Measurements from ENCODE around the gene SQOR.

Gene SQOR

DNA sequence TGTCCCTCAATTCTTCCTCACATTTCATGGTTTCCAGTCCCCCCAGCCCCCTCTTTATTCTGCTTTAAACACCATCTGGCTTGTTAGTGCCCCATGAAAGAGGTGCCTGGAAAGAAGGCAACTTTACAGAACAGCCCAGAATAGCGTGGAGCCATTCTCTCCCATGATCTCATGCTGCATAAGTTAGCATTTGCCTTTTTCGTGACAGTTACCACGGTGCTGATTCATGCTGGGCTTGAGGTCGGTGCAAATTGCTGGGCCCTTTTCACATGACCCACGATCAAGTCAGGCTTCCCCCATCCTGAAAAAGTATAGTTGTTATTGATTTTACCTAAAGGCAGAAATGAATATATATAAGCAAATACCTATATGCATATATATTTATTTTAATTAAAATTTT, 29.6 kb downstream of the SQOR start:
- peak; percentile 20 to 81 for DNase-seq

DNA sequence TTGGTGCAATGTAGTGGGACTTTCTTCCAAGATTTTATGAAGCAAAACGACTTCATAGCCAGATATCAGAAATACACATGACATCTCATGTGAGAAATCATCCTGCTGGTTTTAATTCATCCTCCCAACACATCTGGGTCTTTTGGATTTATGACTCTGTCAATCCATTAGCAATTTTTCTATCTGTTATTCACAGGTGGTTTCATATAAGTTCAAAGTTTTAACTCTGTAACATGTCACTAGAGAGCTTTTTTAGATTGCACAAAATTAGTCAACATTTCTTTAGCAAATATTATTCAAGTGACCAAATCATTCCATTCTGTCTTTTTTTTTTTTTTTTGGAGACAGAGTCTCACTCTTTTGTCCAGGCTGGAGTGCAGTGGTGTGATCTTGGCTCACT, 30.4 kb downstream of the SQOR start:
- DNase-seq: no peak

DNA sequence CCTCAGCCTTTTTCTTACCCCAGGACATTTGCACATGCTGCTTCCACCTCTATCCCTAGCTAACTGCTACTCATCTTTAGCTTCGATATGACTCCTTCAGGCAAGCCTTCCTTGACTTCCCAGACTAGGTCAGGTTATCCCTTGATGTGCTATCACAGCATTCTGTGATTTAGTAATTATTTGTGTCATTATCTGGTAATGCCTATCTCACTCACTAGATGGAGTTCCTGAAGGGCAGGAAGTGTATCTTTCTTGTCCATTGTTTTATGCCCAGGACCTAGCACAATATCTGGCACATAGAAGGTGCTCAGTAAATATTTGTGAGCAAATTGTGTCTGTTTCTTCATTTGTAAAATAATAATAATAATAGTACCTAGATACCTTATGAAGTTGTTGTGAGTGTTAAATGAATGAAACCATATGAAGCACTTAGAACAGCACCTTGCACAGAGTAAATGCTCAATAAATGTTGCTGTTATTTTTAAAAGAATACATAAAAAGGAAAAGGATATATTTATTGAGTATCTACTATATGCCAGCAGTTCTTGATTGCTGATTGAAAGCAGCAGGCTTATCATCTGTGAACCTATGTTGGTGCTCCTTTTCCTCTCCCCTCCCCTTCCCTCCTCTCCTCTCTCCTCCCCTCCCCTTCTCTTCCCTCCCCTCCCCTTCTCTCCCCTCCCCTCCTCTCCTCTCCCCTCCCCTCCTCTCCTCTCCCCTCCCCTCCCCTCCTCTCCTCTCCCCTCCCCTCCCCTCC, 31.5 kb downstream of the SQOR start:
- no peak for DNase-seq

DNA sequence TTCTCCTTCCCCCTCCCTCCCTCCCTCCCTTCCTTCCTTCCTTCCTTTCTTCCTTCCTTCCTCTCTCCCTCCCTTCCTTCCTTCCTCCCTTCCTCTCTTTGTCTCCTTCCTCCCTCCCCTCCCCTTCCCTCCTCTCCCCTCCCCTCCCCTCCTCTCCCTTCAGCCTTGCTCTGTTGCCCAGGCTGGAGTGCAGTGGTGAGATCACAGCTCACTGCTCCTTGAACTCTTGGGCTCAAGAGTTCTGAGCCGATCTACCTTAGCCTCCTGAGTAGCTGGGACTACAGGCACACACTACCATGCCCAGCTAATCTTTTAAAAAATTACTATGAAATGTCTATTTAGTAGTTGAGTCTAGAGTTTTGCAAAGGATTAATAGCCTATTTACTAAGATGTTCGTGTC, 32.2 kb downstream of the SQOR start:
- DNase-seq: no peak

DNA sequence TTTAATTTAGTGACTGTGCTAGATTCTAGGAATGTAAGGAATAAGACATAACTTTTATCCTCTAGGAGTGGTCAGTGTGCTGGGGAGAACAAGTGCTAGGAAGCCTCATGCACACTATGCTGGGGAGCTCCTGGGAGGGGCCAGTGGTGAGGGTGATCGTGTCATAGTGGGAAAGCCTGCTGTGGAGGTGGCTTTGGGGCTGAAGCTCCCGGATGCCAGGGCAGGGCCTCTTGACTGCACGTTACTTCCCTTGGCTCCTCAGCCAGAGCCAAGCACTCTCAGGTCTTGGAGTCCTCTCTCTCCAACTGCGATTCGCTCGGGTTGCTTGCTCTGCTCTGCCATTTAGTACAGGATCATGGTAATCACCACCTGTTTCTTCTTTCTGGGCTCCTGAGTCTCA, 33.6 kb downstream of the SQOR start:
- no peak for DNase-seq

DNA sequence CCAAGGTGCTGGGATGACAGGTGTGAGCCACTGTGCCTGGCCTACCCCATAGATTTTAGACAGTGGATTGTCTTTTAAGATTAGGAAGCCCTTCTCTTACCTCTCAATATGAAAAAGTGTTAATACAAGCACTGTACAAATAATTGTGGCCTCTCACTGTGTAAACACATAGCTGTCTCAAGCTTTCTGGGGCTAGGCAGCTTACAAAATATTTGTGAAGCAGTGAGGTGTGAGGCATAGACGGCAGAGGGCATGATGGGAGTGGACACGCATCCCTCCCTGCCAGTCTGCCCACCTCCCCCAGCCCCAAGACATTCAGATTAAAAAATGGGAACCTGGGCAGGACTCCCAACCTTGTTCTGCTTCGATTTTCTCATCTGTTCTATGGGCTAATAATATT, 34.6 kb downstream of the SQOR start:
- DNase-seq: no peak

DNA sequence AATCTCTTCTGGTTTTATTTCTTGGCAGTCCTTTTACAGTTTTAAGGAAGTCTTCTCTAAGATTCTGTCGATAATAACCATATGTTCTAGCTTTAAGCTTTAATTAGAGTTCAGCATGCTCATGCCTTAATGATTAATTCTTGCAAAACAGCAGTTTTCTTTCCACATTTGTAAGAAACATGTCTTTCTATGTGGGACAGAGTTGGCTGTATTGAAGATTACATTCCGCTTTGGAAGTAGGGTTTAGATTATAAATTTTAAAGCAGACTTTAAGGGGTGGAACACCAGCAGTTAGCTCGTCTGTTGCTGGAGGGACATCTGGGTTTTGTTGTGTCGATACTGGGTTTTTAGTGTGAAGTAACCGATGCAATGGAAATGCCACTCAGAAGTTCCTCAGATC, 35.3 kb downstream of the SQOR start:
- DNase-seq: no peak

DNA sequence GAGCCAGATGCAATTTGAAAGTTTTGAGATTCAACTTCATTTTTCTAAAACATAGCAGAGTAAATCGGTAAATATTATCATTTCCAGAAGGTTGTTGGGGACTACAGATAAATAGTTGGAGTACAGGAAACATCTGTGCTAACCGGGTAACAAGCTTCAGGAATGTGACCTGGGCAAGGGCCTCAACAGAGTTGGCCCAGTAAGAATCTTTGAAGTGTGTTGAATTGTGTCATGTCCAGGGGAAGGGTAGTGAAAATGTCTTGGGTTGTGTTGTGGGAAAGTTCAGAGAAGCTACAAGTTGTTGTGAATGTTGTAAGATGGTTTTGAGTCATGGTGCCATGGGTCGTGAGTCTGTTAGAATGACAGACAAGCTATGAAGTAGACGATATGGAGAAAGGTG, 35.7 kb downstream of the SQOR start:
- DNase-seq: no peak

DNA sequence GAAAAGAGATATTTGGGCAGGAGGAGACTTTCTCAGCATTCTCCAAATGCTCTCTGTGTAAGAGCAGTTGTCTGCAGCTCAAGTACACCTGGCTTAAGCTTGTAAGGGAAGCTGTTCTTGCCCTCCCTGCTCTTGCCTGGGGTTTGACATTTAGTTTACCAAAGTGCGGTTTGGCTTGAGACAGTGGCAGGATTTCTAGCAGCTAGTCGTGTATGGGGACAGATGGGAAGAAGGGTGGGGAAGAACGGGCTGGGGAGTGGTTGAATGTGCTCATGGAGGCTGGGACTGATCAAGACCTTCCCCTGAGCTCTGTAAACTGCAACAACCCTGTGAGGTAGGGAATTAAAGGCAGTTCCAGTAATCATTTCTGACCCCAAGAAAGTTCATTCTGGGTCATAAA, 39.8 kb downstream of the SQOR start:
- DNase-seq: no peak

DNA sequence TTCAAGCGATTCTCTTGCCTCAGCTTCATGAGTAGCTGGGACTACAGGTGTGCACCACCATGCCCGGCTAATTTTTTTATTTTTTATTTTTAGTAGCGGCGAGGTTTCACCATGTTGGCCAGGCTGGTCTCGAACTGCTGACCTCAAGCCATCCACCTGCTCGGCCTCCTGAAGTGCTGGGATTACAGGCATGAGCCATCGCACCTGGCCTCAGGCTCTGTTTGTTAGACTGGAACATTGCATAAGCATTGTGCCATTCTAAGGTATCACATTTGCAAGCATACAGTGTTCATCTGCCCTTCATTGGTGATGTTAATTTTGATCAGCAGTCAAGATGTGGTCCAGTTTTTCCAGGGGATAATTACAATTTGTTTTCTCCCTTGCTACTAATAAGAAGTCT, 43.0 kb downstream of the SQOR start:
- no peak for DNase-seq

DNA sequence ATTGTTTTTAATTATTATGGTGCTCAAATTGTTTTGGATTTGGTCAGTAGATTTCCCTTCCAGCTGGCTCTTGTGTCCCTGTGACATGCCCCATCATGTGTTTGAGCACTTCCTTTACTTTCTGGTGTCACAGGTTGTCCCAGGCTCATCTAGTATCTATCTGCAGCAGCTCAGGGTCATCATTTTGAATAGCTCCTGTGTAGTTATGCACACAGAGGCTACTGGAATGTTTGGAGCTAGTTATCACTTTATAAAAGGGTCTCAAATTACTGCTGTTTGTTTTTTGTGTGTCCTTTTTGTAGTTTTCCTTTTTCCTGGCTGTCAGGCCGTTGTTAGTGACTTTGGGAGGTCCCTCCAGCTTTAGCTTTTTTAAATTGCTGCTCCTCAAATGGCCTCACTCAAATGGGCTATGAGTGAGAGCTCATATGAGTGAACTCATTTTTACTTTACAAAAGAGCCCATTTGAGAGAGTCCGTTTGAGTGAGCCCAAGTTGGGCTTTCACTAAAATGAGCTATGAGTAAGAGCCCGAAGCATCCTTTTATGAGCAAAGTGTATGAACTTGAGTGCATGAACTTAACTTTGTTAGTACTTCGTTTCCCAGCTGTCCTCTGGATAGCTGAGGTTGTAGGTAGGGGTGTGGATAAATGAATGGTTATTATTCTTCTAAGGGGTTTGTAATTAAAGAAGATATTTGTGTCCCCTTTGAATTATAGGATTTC, 43.8 kb downstream of the SQOR start:
- DNase-seq: no peak

DNA sequence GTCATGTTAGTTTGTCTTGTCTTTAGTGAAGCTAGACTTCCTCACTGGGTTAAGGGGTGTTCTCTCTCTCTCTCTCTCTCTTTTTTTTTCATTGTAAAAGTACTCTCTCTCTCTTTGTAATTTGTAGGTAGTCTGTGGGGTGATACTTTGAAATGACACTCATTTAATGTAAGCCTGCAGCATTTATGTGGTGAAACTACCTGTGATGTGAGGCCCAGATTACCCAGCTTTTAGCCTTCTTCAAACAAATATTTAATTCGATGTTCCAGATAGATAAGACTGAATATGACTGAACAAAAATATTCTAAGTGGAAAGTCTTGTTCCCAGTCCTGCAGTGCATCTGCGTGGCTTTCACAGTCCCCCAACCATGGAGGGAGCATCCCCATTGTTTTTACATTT, 49.7 kb downstream of the SQOR start:
- DNase-seq: no peak

DNA sequence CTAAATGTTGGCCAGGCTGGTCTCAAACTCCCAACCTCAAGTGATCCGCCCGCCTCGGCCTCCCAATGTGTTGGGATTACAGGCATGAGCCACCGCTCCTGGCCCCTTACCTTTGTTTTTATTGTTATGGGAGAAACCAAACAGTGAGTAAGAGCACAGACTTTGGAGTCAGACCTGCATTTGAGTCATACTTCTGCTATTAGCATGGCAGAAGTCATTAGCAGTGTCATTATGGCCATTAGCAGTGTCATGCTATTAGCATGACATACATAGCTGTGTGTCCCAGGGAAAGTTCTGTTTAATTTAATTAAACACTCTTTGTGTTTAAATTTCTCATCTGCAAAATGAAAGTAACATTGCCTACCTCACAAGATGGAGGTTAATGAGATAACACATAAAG, 54.8 kb downstream of the SQOR start:
- DNase-seq: no peak

DNA sequence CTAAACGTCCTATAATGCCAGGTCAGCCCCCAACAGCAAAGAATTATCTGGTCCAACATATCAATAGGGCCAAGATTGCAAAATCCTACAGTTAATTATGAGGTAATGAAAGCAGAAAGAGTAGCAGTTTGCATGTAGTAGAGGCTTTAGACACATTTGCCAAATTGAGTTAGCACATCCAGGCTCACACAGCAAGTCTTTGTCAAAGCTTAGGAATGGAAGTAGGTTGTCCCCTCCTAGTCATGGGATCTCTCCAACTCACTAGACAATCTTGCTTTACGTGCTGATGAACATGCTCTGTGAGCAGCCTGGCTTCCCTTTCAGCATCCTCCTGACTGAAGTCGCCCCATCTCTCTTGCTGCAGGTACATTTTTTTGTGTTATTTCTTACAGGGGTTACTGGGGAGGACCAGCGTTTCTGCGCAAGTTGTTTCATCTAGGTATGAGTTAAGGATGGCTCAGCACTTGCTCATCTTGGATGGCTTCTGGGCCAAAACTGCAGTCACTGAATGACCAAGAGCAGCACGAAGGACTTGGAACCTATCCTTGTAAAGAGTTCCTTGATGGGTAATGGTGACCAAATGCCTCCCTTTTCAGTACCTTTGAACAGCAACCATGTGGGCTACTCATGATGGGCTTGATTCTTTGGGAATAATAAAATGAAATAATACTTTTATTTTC, 55.9 kb downstream of the SQOR start:
- DNase-seq: no peak

DNA sequence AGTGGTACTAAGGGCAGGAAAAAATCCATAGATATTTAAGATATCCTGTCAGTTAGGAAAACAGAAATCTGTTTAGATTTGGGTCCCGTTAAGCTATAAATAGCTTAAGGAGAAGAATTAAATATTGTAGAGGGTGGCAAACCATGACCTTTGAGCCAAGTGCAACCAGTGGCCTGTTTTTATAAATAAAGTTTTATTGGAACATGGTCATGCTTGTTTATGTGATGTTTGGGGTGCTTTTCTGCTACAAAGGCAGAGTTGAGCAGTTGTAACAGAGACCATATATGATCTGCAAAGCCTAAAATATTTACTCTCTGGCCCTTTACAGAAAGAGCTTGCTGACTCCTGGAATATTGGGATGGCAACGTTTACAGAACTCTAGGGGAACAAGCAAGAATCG, 66.3 kb downstream of the SQOR start:
- DNase-seq: no peak

DNA sequence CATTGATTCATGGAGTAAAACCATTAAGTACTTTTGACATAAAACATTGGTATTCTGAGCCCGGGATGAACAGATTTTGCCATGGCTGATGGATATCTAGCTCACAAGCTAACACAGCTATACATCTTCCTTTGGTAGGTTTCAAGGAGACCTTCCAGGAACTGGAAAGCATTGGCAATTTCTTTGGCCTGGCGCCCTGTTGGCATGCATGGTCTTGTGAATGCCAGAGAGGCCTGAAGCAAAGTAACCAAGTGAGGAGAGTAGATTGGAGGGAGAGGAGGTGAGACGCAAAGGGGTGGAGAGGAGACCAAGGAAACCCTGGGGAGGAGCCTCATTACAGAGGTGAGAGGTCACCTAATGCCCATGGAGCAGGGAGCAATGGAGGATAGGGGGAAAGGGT, 67.2 kb downstream of the SQOR start:
- DNase-seq: no peak

DNA sequence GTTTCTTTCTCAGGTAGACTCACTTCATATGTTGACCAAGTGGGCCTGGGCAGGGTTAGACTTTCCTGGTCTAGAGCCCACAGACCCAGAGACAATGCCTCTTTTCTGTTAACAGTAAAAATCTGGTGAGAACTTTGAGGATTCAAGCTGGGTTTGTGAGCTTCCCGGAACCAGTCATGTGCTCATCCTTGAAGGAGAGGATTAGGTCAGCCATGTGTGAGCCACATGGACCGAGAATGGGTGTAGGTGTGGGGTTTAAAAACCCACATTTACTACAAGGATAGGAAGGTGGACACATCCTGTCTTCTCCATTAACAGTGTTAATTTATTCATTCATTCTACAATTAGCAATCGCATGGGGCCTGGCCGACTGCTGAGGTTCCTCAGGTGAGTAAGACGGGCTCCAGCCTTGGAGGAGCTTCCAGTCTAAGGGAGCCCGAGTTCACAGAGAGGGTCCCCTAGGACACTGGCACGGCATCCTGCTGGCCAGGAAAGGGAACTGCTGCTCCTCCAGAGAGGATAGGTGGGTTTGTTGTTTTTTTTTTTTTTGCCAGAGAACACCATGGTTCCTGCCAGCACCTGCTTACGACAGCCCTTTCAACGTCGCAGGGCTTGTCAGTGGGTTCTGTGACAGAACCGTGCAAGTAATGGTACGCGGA, 69.0 kb downstream of the SQOR start:
- no peak for DNase-seq

DNA sequence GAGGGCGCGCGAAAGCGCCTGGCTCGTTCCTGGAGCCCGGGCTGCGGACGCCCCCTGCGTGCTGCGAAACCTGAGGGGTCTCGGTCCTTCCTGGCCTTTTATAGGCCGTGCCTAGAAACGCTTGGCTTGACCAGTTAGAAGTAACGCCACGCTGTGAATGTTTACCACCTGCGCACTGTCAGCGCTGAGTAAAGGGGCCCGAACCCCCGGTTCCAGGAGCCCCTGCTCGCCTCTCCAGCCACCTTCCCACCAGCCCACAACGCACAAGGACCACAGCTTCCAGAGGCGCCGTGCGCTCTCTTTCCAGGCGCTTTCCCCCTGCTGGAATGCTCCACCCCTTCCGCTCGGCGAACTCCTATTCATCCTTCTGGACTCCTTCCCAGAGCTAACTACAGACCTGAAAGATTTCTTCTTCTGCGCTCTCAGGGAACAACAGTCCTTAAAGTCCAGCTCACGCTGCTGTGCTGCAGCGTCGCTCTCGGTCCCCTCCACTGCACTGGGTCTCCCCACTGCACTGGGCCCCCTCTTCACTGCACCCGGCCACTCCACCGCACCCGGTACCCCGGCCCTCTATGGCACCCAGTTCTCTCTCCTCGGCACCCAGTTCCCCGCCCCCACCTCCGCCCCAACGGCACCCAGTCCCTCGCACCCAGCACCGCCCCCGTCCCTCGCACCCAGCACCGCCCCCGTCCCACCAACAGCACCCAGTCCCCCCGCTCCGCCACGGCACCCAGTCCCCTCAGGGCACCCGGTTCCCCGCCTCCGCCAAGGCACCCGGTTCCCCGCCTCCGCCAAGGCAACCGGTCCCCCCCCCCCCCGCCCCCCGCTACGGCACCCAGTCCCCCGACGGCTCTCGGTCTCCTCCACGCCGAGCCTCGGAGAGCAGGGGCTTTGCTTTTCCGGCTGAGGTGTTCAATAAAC, 69.8 kb downstream of the SQOR start:
- DNase-seq: peak; percentile 4 to 15

DNA sequence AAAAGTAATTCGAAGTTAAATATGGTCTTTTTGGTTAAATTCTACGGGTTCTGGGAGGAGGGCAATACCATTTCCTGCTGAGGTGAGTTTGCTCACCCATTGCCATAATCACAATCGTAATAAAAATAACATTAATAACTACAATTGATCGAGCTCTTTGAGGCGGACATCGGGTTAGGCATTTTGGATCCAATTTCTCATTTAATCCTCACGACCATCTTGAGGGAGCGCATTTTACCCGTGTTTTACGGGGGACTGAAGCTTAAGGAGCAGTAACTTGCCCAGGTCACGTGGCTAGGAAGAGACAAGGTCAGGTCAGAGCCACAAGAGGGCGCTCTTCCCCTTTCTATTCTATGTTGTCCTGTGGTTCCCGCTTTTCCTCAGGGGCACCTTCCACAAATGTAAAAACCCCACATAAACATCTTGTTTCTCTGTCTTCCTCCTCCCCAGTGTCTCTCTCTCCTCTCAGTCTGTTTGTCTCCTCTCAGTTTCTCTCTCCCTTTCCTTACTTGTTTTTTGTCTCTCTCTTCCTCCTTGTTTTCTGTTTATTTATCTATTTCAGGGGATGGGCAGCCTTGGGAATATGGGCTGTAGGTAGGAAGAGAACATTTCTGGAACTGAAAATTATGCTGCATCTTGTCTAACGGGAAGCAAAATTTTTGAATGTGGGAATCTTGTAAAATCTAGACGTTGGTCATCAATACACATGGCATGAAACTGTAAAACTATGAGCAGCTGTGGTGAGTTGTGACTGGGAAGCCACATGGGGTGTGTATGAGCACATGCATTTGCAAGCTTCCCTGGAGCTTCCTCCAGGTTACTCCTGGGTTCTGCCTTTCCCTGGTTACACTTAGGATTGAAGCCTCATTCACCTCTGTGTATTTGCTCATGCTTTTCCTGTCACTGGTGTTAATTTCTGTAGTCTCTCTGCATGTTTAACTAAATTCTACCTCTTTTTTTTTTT, 71.0 kb downstream of the SQOR start:
- DNase-seq: peak; percentile 83 to 86

DNA sequence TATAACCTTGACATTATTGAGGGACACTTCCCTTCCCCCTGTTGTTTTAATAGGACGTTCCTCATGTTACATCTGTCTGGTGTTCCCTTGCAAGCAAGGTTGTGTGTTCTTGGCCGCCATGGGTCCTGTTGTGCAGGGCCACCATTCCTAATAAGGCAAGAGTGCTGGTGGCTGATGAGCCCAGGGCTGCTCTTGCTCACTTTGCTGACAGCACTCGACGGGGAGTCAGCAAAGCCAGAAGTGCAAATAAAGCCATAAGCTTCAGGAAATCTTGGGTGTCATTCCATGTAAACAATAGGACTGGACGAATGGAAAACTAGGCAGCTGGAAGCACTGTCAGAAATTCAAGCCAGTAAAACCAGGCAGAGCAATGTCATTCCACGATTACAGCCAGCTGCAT, 75.8 kb downstream of the SQOR start:
- no peak for DNase-seq
